BLaER1 treated with 17β-estradiol and CSF1 and Interleukin-3, amounts not matched to agents 10 nM and 100 nM (cell line): Measurements from ENCODE around the gene ARHGAP26.

Experiments used
- H3K27ac ChIP-seq, 11 experiments: shearing (Covaris generic); formaldehyde crosslinking; 2 replicates each; pipeline ENCODE4 v1.8.1; 2022
- H3K27me3 ChIP-seq, 11 experiments: shearing (Covaris generic); formaldehyde crosslinking; 2 replicates each; pipeline ENCODE4 v1.8.1; 2022
- H3K36me3 ChIP-seq, 11 experiments: shearing (Covaris generic); formaldehyde crosslinking; 2 replicates each; pipeline ENCODE4 v1.8.1; 2022
- H3K4me1 ChIP-seq, 10 experiments: shearing (Covaris generic); formaldehyde crosslinking; 2 replicates each; pipeline ENCODE4 v1.8.1; 2022
- H3K4me2 ChIP-seq, 11 experiments: shearing (Covaris generic); formaldehyde crosslinking; 2 replicates each; pipeline ENCODE4 v1.8.1; 2022
- H3K4me3 ChIP-seq, 10 experiments: shearing (Covaris generic); formaldehyde crosslinking; 2 replicates each; pipeline ENCODE4 v1.8.1; 2022
- H3K9ac ChIP-seq, 11 experiments: shearing (Covaris generic); formaldehyde crosslinking; 2 replicates each; pipeline ENCODE4 v1.8.1; 2022
- H3K9me3 ChIP-seq, 11 experiments: shearing (Covaris generic); formaldehyde crosslinking; replicated peaks in 1 of 11; 2 replicates each; pipeline ENCODE4 v1.8.1; 2022
- H4K20me1 ChIP-seq, 11 experiments: shearing (Covaris generic); formaldehyde crosslinking; 2 replicates each; pipeline ENCODE4 v1.8.1; 2022
- Cebpa-rat ChIP-seq, 11 experiments: shearing (Covaris generic); IDR thresholded peaks; 2 replicates each; pipeline ENCODE4 v1.8.1; 2022

Gene ARHGAP26

GRCh38 chr5:142870532-142871362 lies 100.6 kb downstream of the ARHGAP26 start:
- Histone ChIP-seq H3K4me2 (peak overlapping the region in 3 of 11 experiments; percentile 27 to 61 (median 54); a peak in 5 of 22 replicates), H3K36me3 (peaks cover 0 to 43% (median 7%) of the 10 kb centered on the region in 11 experiments; a peak in 12 of 22 replicates), H3K9ac (no peak overlapping the region), H3K9me3 (no peaks in the 10 kb centered on the region), H3K27ac (no peak overlapping the region), H4K20me1 (peaks cover 9 to 100% (median 69%) of the 10 kb centered on the region in 11 experiments; a peak in 21 of 22 replicates), H3K4me3 (no peak overlapping the region), H3K4me1 (peaks cover 16 to 85% (median 33%) of the 10 kb centered on the region in 10 experiments), H3K27me3 (no peaks in the 10 kb centered on the region)
- no peak for TF ChIP-seq Cebpa-rat (IDR thresholded peaks at IDR 0.05)

- no peak overlapping the region for H3K27ac ChIP-seq
- no peaks in the 10 kb centered on the region for H3K27me3 ChIP-seq
- H3K9ac ChIP-seq: 0 out of 22 replicates have a peak overlapping the region, but pooled peaks of 1 of the 11 experiments have one; percentile 12
- H3K9me3 ChIP-seq: no peaks in the 10 kb centered on the region
- H3K4me2 ChIP-seq: peak overlapping the region in 3 of 11 experiments; percentile 27 to 61 (median 54); a peak in 7 of 22 replicates
- H3K4me3 ChIP-seq: no peak overlapping the region
- TF ChIP-seq Cebpa-rat (IDR thresholded peaks at IDR 0.05): no peak
- peaks cover 0 to 51% (median 7%) of the 10 kb centered on the region in 11 experiments; a peak in 12 of 22 replicates for H3K36me3 ChIP-seq
- peaks cover 9 to 100% (median 66%) of the 10 kb centered on the region in 11 experiments; a peak in 21 of 22 replicates for H4K20me1 ChIP-seq
- peaks cover 11 to 85% (median 27%) of the 10 kb centered on the region in 10 experiments for H3K4me1 ChIP-seq
These were observed 101.4 kb downstream of the ARHGAP26 start for GRCh38 chr5:142871363-142872193.

- Histone ChIP-seq H3K9me3 (no peaks in the 10 kb centered on the region), H3K27me3 (no peaks in the 10 kb centered on the region), H3K27ac (no peak overlapping the region), H3K36me3 (peaks cover 0 to 55% (median 7%) of the 10 kb centered on the region in 11 experiments; a peak in 12 of 22 replicates), H3K4me3 (no peak overlapping the region), H3K4me2 (peak overlapping the region in 3 of 11 experiments; percentile 27 to 61 (median 54); a peak in 7 of 22 replicates), H3K9ac (no peak overlapping the region), H4K20me1 (peaks cover 9 to 100% (median 64%) of the 10 kb centered on the region in 11 experiments; a peak in 21 of 22 replicates), H3K4me1 (peaks cover 4 to 85% (median 20%) of the 10 kb centered on the region in 10 experiments; a peak in 18 of 20 replicates)
- no peak for TF ChIP-seq Cebpa-rat (IDR thresholded peaks at IDR 0.05)
These were observed 102.0 kb downstream of the ARHGAP26 start for GRCh38 chr5:142872217-142872616.

- peaks cover 9 to 100% (median 58%) of the 10 kb centered on the region in 11 experiments; a peak in 21 of 22 replicates for H4K20me1 ChIP-seq
- 0 out of 22 replicates have a peak overlapping the region, but pooled peaks of 1 of the 11 experiments have one; percentile 19 for H3K9ac ChIP-seq
- H3K4me3 ChIP-seq: no peak overlapping the region
- no peaks in the 10 kb centered on the region for H3K27me3 ChIP-seq
- H3K4me2 ChIP-seq: peak overlapping the region in 3 of 11 experiments; percentile 27 to 61 (median 54); a peak in 6 of 22 replicates
- TF ChIP-seq Cebpa-rat (IDR thresholded peaks at IDR 0.05): no peak
- no peak overlapping the region for H3K27ac ChIP-seq
- H3K36me3 ChIP-seq: peaks cover 0 to 60% (median 7%) of the 10 kb centered on the region in 11 experiments; a peak in 12 of 22 replicates
- no peaks in the 10 kb centered on the region for H3K9me3 ChIP-seq
- peaks cover 0 to 84% (median 16%) of the 10 kb centered on the region in 10 experiments; a peak in 11 of 20 replicates for H3K4me1 ChIP-seq
These were observed 102.6 kb downstream of the ARHGAP26 start for GRCh38 chr5:142872795-142873194.

- H4K20me1 ChIP-seq: peaks cover 6 to 100% (median 48%) of the 10 kb centered on the region in 11 experiments; a peak in 20 of 22 replicates
- no peaks in the 10 kb centered on the region for H3K27me3 ChIP-seq
- no peak for TF ChIP-seq Cebpa-rat (IDR thresholded peaks at IDR 0.05)
- H3K27ac ChIP-seq: no peak overlapping the region
- no peak overlapping the region for H3K4me3 ChIP-seq
- H3K36me3 ChIP-seq: peaks cover 0 to 69% (median 7%) of the 10 kb centered on the region in 11 experiments; a peak in 12 of 22 replicates
- no peak overlapping the region for H3K9ac ChIP-seq
- peaks cover 0 to 84% (median 7%) of the 10 kb centered on the region in 10 experiments; a peak in 10 of 20 replicates for H3K4me1 ChIP-seq
- no peaks in the 10 kb centered on the region for H3K9me3 ChIP-seq
- H3K4me2 ChIP-seq: no peak overlapping the region
These were observed 103.7 kb downstream of the ARHGAP26 start for GRCh38 chr5:142873831-142874230.

GRCh38 chr5:142874540-142874939 lies 104.4 kb downstream of the ARHGAP26 start:
- Histone ChIP-seq H4K20me1 (peaks cover 6 to 100% (median 41%) of the 10 kb centered on the region in 11 experiments; a peak in 19 of 22 replicates), H3K36me3 (peaks cover 0 to 76% (median 12%) of the 10 kb centered on the region in 11 experiments; a peak in 12 of 22 replicates), H3K27ac (no peak overlapping the region), H3K27me3 (no peaks in the 10 kb centered on the region), H3K9ac (no peak overlapping the region), H3K4me1 (peaks cover 0 to 84% (median 7%) of the 10 kb centered on the region in 10 experiments; a peak in 10 of 20 replicates), H3K9me3 (no peaks in the 10 kb centered on the region), H3K4me2 (no peak overlapping the region), H3K4me3 (no peak overlapping the region)
- no peak for TF ChIP-seq Cebpa-rat (IDR thresholded peaks at IDR 0.05)

GRCh38 chr5:142875936-142876335 lies 105.8 kb downstream of the ARHGAP26 start:
- H3K27me3 ChIP-seq: no peaks in the 10 kb centered on the region
- H4K20me1 ChIP-seq: peaks cover 6 to 98% (median 27%) of the 10 kb centered on the region in 11 experiments; a peak in 18 of 22 replicates
- H3K27ac ChIP-seq: no peak overlapping the region
- no peaks in the 10 kb centered on the region for H3K9me3 ChIP-seq
- 0 out of 22 replicates have a peak overlapping the region, but pooled peaks of 1 of the 11 experiments have one; percentile 19 for H3K9ac ChIP-seq
- no peak for TF ChIP-seq Cebpa-rat (IDR thresholded peaks at IDR 0.05)
- no peak overlapping the region for H3K4me3 ChIP-seq
- H3K36me3 ChIP-seq: peaks cover 0 to 83% (median 19%) of the 10 kb centered on the region in 11 experiments; a peak in 13 of 22 replicates
- H3K4me2 ChIP-seq: peak overlapping the region in 2 of 11 experiments; percentile 44 to 61; a peak in 2 of 22 replicates
- H3K4me1 ChIP-seq: peaks cover 3 to 86% (median 17%) of the 10 kb centered on the region in 10 experiments

GRCh38 chr5:142876817-142877216 lies 106.6 kb downstream of the ARHGAP26 start:
- H3K4me2 ChIP-seq: peak overlapping the region in 3 of 11 experiments; percentile 2 to 61 (median 44); a peak in 5 of 22 replicates
- no peaks in the 10 kb centered on the region for H3K27me3 ChIP-seq
- TF ChIP-seq Cebpa-rat (IDR thresholded peaks at IDR 0.05): no peak
- no peak overlapping the region for H3K9ac ChIP-seq
- H3K36me3 ChIP-seq: peaks cover 0 to 86% (median 23%) of the 10 kb centered on the region in 11 experiments; a peak in 16 of 22 replicates
- H4K20me1 ChIP-seq: peaks cover 6 to 98% (median 18%) of the 10 kb centered on the region in 11 experiments; a peak in 17 of 22 replicates
- no peak overlapping the region for H3K4me3 ChIP-seq
- no peak overlapping the region for H3K27ac ChIP-seq
- H3K4me1 ChIP-seq: peaks cover 6 to 86% (median 25%) of the 10 kb centered on the region in 10 experiments
- H3K9me3 ChIP-seq: no peaks in the 10 kb centered on the region
